Thyroid gland (tissue), 4 donors: Measurements from ENCODE around the gene FSTL4.

Source experiments
- POLR2A ChIP-seq, 2 donors: fragments of 450-650 bp; IDR thresholded peaks; one replicate each; pipeline ENCODE4 v1.6.1; 2017; ENCODE audit warnings: antibody characterized with exemption in 2 of 2, mild to moderate bottlenecking in 2 of 2, moderate library complexity in 1 of 2
- TF ChIP-seq, protein P1 (sequence below), 6 experiments: fragments of 200-600 bp in 3 of 6; fragments of 450-650 bp in 3 of 6; sonication (generic) in 3 of 6; IDR thresholded peaks; one replicate each; pipeline ENCODE4 v1.5.1; 2016 to 2019; ENCODE audit warnings: antibody characterized with exemption in 6 of 6, mild to moderate bottlenecking in 2 of 6, inconsistent platforms in 1 of 6, moderate library complexity in 1 of 6

- TF ChIP-seq, protein P1, sequence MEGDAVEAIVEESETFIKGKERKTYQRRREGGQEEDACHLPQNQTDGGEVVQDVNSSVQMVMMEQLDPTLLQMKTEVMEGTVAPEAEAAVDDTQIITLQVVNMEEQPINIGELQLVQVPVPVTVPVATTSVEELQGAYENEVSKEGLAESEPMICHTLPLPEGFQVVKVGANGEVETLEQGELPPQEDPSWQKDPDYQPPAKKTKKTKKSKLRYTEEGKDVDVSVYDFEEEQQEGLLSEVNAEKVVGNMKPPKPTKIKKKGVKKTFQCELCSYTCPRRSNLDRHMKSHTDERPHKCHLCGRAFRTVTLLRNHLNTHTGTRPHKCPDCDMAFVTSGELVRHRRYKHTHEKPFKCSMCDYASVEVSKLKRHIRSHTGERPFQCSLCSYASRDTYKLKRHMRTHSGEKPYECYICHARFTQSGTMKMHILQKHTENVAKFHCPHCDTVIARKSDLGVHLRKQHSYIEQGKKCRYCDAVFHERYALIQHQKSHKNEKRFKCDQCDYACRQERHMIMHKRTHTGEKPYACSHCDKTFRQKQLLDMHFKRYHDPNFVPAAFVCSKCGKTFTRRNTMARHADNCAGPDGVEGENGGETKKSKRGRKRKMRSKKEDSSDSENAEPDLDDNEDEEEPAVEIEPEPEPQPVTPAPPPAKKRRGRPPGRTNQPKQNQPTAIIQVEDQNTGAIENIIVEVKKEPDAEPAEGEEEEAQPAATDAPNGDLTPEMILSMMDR (IDR thresholded peaks at IDR 0.05), result no peak
- no peak for TF ChIP-seq POLR2A (IDR thresholded peaks at IDR 0.05)
Observed at GRCh38 chr5:133262690-133263089, 349.7 kb downstream of the FSTL4 start.
